NCI-H526 (cell line): ENCODE results near the gene EIF3K.
A peak's percentile ranks its signal among the peaks of the same experiment; 100 is the strongest.
"Not testable (repeated sequence)": the region's sequence is repeated elsewhere in the genome, so short reads cannot be mapped to it uniquely, and the experiment has no call there.

Experiments
- DNase-seq, 2 experiments: peaks; one replicate each; lab custom pipeline; 2025; lab: John Stamatoyannopoulos, UW

EIF3K gene, protein sequence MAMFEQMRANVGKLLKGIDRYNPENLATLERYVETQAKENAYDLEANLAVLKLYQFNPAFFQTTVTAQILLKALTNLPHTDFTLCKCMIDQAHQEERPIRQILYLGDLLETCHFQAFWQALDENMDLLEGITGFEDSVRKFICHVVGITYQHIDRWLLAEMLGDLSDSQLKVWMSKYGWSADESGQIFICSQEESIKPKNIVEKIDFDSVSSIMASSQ

DNA sequence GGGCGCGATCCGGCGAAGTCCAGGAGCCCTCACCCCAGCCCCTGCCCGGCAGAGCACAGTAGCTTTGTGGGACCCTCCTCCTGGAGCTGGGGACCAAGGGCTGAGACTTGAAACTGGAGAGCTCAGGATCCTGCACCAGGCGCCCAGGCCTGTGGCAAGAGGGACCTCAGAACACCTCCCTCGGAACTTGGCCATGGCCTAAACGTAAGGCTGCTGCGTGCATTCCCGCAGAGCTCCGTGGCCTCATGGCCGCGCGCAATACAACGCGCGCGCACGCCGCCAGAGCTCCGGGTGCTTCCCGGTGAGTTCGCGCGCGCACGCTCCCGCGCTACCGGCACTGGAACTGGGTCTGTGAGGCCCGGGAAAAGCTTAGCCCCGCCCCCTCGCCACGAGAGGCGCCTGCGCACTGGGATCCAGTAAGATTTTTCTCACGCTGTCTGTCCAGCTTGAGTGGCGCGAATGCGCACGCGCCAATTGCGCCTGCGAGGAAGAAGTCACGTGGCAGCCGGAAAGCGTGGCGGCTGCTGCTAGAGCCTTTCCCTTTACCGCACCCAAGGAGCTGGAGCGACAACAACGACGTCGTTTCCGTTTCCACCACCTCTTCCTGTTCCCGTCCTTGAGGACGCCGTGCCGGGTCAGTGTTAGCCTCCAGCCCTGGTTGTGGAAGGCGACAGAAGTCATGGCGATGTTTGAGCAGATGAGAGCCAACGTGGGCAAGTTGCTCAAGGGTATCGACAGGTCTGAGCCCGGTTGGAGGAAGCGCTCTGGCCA lies at the start of gene EIF3K:
Gene EIF3K, plus strand, starts transcription at position 599 of the 771 bp plus-strand sequence. Its CDS starts 81 bp downstream, at position 680.
- DNase-seq = peak; percentile 98 to 99

DNA sequence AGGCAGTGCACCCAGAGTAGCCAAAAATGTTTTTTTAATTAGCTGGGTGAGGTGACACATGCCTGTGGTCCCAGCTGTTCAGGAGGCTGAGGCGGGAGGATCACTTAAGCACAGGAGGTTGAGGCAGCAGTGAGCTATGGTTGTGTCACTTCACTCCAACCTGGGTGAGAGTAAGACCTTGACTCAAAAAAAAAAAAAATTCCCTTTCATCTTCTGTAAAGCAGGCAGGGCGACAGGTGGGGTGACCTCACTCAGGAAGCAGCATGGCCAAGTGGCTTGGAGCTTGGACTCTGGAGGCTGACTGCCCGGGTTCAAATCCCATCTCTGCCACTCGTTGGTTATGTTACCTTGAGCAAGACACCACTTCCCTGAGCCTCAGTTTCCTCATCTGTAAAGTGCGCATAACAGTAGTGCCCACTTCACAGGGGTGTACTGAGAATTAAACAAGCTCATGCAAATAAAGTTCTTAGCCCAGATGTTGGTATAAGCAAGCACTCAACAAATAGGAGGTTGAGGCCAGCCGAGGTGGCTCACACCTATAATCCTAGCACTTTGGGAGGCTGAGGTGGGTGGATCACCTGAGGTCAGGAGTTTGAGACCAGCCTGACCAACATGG lies 49.5 kb upstream of the EIF3K start:
- DNase-seq = no peak

DNA sequence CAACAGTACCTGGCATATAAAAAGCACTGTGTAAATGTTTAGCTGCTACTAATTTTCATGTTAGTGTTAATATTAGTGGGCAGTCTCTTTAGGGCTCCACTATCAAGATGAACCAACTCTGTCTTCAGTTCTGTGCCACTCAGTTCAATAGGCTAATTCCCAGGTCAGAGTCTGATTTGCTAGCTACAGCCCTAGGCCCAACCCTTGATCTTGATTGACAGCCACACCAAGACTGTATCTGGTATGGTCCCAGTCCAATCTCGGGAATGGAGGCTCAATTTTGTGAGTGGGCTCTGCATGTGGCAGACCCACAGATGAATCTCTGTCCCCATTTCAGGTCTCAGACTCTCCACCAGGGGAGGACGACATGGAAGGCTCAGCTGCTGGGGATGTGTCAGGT lies 47.3 kb upstream of the EIF3K start:
- DNase-seq = no peak

DNA sequence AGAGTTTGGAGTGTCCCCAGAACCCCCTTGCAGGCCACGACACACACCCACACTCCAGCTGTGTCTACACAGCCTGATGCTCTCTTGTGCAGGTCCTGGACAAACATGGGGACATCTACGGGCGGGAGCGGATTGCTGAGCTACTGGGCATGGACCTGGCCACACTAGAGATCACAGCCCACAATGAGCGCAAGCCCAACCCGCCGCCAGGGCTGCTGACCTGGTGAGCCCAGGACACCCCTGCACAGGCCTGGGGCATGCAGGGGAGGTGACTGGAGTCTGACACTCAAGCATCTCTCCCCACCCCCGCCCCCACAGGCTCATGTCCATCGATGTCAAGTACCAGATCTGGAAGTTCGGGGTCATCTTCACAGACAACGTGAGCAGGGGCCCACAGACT lies 41.2 kb upstream of the EIF3K start:
- no peak for DNase-seq

DNA sequence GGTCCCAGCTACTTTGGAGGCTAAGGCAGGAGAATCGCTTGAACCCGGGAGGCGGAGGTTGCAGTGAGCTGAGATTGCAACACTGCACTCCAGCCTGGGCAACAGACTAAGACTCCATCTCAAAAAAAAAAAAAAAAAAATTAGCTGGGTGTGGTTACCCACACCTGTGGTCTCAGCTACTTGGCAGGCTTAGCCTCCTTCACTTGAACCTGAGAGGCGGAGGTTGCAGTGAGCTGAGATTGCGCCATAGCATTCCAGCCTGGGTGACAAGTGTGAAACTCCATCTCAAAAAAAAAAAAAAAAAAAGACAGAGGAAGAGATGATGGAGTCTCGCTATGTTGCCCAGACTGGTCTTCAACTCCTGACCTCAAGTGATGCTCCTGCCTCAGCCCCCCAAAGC lies 39.7 kb upstream of the EIF3K start:
- not testable (repeated sequence) for DNase-seq

DNA sequence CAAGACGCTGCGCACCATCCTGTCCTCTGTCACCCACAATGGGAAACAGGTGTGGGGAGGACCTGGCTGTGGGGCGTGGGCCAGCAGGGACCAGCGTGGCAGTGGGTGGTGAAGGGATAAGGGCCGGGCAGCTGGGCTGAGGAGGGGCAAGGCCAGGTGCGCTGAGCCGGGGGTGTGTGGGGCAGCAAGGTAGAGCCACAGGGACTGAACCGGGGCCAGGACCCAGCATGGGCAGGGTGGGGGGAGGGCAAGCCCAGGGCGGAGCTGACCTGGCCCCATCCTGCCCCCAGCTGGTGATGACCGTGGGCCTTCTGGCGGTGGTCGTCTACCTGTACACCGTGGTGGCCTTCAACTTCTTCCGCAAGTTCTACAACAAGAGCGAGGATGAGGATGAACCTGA lies 38.9 kb upstream of the EIF3K start:
- DNase-seq = no peak

DNA sequence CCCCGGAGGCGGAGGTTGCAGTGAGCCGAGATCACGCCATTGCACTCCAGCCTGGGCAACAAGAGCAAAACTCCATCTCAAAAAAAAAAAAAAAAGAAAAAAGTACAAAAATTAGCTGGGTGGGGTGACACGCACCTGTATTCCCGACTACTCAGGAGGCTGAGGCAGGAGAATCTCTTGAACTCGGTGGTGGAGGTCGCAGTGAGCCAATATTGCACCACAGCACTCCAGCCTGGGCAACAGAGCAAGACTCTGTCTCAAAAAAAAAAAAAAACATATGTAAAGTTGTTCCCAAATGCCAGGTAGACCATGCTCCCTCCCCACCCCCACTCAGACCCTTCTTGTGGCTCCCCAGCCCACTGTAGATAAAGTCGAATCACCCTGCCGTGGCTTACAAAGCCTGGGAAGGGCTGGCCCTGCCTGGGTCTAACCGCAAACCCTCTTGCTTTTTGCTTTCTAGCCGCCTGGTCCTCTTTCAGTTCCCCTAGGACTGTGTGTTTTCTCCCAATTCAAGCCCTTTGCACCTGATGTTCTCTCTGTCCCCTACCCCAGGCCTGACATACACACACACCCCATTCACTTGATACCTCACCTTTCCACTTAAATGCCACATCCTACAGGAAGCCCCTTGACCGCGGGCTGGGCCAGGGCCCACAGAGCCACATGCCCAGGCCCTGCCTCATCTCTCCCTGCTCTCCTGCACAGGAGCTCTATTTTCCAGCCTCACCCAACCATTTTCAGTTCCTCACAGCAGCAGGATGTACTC lies 35.6 kb upstream of the EIF3K start:
- DNase-seq = no peak

DNA sequence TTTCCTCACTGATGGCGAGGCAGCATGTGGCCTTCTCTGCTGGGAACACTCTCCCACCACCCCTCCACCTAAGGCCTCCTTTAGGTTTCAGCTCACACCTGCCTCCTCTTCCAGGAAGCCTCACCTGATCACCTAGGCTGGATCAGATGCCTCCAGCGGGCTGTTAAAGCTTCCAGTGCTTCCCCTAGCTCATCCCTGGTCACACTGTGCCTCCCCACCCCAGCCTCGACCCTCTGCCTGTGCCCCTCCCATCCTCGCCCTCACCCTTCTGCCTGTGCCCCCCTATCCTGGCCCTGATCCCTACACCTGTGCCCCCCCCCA lies 35.0 kb upstream of the EIF3K start:
- DNase-seq = no peak

DNA sequence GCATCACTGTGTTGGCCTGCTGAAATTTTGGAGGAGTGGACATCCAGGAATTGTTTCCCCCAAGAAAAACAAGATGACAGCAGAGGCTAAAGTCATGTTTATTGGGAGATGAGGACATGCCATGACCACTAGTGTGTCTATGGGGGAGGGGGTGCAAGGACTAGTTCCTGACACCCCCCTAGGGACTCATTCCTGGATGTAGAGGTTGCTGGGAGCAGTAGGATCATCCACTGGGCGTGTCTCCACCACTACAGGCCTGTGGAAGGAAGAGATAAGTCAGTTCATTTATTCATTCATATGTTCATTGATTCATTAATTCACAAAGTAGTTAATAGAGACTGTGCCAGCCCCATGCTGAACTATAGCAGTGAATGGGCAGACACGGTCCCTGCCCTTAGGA lies 31.4 kb upstream of the EIF3K start:
- DNase-seq = no peak

DNA sequence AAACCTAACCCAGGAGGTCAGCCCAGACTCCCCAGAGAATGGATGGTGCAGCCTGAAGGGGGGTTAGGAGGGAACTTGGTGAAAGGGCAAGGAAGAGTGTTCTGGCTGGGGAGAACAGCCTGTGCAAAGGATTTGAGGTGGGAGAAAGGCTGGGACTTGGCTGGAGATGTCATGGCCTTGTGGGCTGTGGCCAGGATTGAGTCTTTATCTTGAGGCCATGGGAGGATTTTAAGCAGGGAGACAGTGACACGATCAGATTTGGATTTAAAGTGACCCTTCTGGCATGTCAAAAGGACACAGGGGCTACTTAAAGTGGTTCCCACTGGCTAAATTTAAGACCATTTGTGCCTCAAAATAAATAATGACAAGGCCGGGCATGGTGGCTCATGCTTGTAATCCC lies 30.9 kb upstream of the EIF3K start:
- DNase-seq = no peak

DNA sequence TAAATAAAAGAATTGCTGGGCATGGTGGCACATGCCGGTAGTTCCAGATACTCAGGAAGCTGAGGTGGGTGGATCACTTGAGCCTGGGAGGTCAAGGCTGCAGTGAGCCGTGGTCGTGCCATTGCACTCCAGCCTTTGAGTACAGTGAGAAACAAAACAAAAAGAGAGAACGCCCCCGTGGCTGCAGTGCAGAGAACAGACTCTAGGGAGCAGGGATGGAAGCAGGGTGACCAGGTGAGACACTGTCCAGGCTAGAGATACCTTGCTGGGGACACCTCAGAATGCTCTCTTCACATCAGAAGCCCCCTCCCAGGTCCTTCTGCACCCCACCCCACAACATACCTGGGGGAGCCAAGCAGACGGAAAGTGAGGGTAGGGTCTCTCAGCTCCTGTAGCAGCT lies 26.0 kb upstream of the EIF3K start:
- no peak for DNase-seq

DNA sequence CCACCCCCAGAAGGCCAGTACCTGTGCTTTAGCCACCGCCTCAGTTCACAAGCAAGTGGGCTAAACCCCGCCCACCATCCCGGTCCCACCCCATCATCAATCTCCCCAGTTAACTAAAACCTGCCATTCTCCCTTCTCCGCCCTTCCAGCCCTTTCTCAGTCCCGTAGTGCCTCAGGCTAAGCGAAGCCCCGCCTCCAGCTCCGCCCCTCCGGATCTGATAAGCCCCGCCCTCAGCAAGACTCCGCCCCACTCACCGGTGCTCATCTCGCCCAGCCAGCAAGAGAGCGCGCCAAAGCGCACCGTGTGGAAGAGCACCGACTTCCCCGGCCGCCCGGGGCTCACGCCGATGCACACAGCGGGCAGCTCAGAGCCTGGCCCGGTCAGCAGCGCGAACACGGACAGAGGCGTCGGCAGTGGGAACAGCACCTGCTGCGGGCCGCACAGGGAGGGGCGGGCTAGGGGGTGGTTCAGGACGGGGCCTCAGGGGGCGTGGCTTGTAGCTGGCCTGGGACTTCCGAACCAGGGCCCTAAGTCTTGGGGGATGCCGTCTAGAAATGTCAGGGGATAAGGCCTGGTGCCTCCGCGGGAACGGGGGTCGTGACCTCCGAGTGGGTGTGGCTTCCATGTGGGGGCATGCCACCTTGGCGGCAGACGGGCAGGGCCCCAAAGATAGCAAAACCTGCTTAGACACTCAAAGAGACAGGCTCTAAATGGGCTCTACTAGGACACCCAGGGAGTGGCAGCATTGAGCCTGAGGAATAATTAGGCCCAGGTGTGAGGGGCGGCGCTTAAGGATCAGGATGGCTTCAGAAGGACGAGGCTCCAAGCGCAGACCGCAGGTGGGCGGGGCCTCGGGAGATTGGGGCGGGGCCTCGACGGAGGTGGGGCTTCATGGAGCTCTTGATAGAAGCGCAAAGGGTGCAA lies 22.7 kb upstream of the EIF3K start:
- DNase-seq = peak; percentile 64 to 86

DNA sequence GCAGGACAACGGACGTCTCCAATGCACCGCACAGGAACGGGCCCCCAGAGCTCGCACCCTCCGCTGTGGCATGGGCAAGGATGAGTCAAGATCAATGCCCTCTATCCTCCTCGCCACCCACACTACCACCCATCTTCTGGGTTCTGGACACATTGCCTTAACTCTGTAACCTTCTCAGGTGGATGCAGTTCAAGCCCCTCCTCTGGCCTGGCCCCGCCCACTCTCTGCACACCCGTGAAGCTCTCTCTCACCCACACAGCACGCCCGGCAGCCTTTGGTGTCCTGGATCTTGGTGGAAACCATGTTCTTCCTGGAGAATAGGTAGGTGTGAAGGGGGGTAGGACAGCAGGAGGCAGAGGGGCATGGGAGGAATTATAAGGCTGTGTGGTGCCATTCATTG lies 21.9 kb upstream of the EIF3K start:
- no peak for DNase-seq

DNA sequence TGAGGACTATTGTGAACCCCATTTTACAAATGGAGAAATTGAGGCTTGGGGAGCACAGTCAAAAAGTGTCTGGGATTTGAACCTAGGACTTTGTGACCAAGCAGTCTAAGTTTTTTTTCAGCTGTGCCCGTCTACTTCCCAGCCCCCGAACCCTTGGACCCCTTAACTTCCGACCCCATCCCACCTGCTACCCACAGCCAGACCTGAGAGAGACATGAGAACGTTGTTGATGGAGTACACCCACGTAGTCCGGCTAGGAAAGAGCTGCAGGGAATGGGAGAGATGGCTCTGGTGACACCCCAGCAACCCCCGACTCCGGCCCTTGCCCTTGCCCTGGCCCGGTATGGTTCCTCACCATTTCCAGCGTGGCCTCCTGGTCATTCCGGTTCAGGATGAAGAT lies 19.3 kb upstream of the EIF3K start:
- DNase-seq = no peak

DNA sequence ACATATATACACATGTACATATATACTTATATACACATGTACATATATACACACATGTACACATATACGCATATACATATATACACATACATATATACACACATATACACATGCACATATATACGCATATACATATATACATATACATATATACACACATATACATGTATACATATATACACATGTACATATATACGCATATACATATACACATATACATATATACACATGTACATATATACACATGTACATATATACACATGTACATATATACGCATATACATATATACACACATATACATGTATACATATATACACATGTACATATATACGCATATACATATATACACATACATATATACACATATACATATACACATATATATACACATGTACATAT lies 16.1 kb upstream of the EIF3K start:
- DNase-seq = not testable (repeated sequence)

DNA sequence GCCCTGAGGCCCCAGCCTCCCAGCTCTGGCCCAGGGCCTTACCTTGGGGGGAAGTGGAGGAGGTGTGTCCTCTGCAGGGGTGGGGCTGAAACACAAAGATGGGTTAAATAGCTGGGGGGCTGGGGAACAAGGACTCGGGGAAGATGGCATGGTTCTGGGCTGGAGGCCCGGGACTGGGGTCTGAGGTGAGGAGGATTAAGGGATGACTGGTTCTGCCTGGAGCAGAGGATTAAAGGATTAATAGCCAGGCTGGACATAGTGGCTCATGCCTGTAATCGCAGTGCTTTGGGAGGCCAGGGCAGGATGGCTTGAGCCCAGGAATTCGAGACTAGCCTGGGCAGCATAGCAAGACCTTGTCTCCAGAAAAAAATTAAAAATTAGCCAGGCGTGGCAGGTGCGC lies 12.9 kb upstream of the EIF3K start:
- DNase-seq = no peak

DNA sequence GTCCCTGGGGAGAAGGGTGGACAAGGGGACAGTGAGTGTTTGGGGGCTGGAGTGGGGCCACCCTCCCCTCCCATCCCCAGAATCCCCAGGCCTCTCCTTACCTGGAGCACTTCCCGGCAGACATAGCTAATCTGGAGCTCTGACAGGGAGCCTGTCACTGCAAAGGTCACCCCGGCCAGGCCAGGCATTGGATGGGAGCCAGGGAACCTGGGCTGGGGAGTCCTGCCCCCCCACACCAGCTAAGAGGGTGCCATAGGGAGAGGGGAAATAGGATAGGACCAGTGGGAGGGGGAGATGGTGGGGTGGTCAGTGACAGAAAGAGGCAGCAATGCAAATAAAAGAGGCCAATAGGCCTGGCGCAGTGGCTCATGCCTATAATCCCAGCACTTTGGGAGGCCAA lies 4.7 kb upstream of the EIF3K start:
- no peak for DNase-seq

DNA sequence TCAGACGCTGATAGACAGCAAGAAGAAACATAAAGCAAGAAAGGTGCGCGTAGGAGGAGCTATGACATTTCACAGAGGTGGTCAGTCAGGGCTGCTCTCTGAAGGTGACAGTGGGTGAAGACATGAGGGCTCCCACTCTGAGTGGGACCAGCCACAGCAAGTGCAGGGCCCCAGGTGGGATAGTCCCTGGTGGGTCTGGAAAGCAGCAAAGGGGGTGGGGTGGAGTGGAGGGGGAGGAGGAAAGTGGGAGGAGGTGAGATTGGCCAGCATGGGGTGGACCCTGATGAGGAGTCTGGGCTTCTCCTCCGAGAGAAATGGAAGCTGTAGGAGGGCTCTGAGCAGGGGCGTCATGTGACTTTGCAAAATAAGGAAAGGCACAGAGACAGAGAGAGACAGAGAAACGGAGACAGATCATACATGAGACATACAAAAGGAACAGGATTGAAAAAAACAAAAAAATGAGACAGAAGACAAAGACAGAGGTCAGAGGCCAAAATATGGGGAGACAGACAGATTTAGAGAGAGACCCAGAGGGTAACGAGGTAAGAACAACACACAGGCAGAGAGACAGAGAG lies 3.9 kb upstream of the EIF3K start:
- DNase-seq = no peak

DNA sequence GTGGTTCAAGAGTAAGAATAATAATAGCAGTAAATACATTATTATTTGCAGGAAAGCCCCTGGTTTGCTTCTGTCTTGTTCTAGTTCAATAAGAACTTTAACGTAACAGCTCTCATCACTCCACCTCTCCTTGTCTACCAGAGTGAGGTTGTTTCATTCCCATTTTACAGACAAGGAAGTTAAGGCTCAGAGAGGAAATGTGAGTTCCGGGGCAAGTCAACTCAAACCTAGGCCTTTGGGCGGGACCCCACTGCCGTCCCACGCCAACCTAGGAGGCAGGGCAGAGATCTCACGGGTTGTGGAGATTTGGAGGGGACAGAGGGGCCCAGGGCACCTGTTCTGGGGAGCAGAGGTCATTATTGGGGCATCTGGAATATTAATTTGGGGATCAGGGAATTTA lies 2.7 kb upstream of the EIF3K start:
- DNase-seq = no peak

DNA sequence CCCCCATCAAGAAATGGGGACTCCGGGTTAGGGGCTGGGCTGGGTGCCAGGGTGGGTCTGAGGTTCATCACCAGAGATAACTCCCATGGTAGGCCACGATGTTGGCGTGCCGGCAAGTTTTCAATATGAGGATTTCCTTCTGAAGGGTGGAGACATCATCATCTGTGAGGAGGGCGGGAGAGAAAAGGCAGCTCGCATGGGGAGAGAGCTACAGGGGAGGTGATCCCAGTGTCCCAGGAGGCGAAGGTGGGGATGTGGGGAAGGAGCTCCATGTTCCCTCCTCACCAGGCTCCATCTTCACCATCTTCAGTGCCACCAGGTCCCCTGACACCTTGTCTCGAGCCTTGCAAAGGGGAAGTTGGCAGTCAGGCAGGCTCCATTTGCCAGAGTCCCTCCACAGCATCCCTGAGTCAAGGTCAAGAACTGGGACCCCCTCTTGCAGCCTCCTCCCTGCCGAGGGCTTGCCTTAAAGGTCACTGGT lies 1.7 kb upstream of the EIF3K start:
- peak in 1 of 2 experiments; percentile 53 for DNase-seq
